Right ventricle myocardium inferior (tissue), 1 donor: Measurements from ENCODE around the gene FUT4. TPM values are rescaled to one million over a fixed set of nuclear protein-coding genes. Genes with fewer than 3 reads are reported as not detected.
"Not testable (repeated sequence)": the region's sequence is repeated elsewhere in the genome, so short reads cannot be mapped to it uniquely, and the experiment has no call there.

Experiments
- ATAC-seq: fragments of 200-7000 bp; cut with Tn5 transposase; one replicate; pipeline ENCODE4 v1.9.1; 2020; ENCODE audit warnings: mild to moderate bottlenecking, moderate library complexity
- DNase-seq: peaks from one replicate; pipeline ENCODE4 v3.0.0; 2021; ENCODE audit errors: missing footprints
- intact Hi-C: fragments of 100-400 bp; cut with DNase I; formaldehyde crosslinking; loops from one replicate; pipeline ENCODE4 v1.11.0; 2022
- total RNA-seq: library from RNA; stranded (reverse); fragmentation: NEBNext Ultra II Directional; extraction: Animal tissue kit (Norgen Biotek cat#: 25700); gene quantifications from one replicate; pipeline ENCODE4 v1.2.1, GENCODE V29; 2021
- donor health status: DM: no; HTN: yes; CAD: no; lungs with severe emphysema.

Gene FUT4
- total RNA-seq, 1 donor from 2014 or later, result 1.3 TPM

GRCh38 chr11:94558468-94558867, 14.7 kb downstream of the FUT4 start:
- ATAC-seq, result no peak
- no peak for DNase-seq
- intact Hi-C loops, result no loop called here

GRCh38 chr11:94558932-94559331, 15.2 kb downstream of the FUT4 start:
- no peak for DNase-seq
- intact Hi-C loops, result no loop called here
- ATAC-seq, result no peak

GRCh38 chr11:94559361-94559760, 15.6 kb downstream of the FUT4 start:
- DNase-seq, result no peak
- ATAC-seq, result no peak
- intact Hi-C loops, result no loop called here

- DNase-seq (no peak), ATAC-seq (no peak)
- intact Hi-C loops, result no loop called here
Measured at GRCh38 chr11:94560834-94561233, 17.1 kb downstream of the FUT4 start.

- ATAC-seq, result peak; percentile 90
- DNase-seq, result no peak
- intact Hi-C loops, result loop anchor here (2.0 kb wide), 1 partner anchor 45 kb away; no protein-coding TSS in a partner anchor
Measured at GRCh38 chr11:94563176-94563847, 19.6 kb downstream of the FUT4 start.

- DNase-seq, result no peak
- no peak for ATAC-seq
- intact Hi-C loops, result loop anchor here (2.0 kb wide), 1 partner anchor 45 kb away; no protein-coding TSS in a partner anchor
Measured at GRCh38 chr11:94563848-94564467, 20.2 kb downstream of the FUT4 start.

GRCh38 chr11:94567181-94567670, 23.5 kb downstream of the FUT4 start, which contains the start of gene PIWIL4:
TSS of gene PIWIL4 (plus strand) at chr11:94567368. CDS start at chr11:94567519, 151 bp downstream.
- intact Hi-C loops, result no loop called here
- ATAC-seq (no peak), DNase-seq (no peak)

GRCh38 chr11:94568200-94568599, 24.5 kb downstream of the FUT4 start:
- DNase-seq (no peak), ATAC-seq (no peak)
- intact Hi-C loops, result no loop called here

- intact Hi-C loops, result no loop called here
- no peak for DNase-seq
- ATAC-seq, result no peak
Measured at GRCh38 chr11:94568717-94569116, 25.0 kb downstream of the FUT4 start.

GRCh38 chr11:94572975-94573374, 29.3 kb downstream of the FUT4 start:
- intact Hi-C loops, result not testable (repeated sequence)

GRCh38 chr11:94574193-94574961, 30.7 kb downstream of the FUT4 start:
- ATAC-seq (no peak), DNase-seq (no peak)
- intact Hi-C loops, result no loop called here

More at GRCh38 chr11:94572975-94573374, 29.3 kb downstream of the FUT4 start:
- ATAC-seq, DNase-seq: not testable (repeated sequence)

GRCh38 chr11:94576306-94576705, 32.6 kb downstream of the FUT4 start:
- DNase-seq (no peak), ATAC-seq (no peak)
- intact Hi-C loops, result no loop called here

GRCh38 chr11:94577841-94578240, 34.1 kb downstream of the FUT4 start:
- DNase-seq, result no peak
- intact Hi-C loops, result no loop called here
- ATAC-seq, result no peak

GRCh38 chr11:94581926-94582325, 38.2 kb downstream of the FUT4 start:
- DNase-seq (no peak), ATAC-seq (no peak)
- intact Hi-C loops, result no loop called here

GRCh38 chr11:94583213-94583865, 39.6 kb downstream of the FUT4 start:
- intact Hi-C loops, result no loop called here
- DNase-seq (no peak), ATAC-seq (no peak)

- DNase-seq (no peak), ATAC-seq (no peak)
- intact Hi-C loops, result no loop called here
Measured at GRCh38 chr11:94583866-94584500, 40.3 kb downstream of the FUT4 start.

- ATAC-seq (no peak), DNase-seq (no peak)
- intact Hi-C loops, result no loop called here
Measured at GRCh38 chr11:94584978-94585377, 41.3 kb downstream of the FUT4 start.

GRCh38 chr11:94585399-94585798, 41.7 kb downstream of the FUT4 start:
- DNase-seq (no peak), ATAC-seq (no peak)
- intact Hi-C loops, result no loop called here

GRCh38 chr11:94586546-94586945, 42.8 kb downstream of the FUT4 start:
- ATAC-seq (no peak), DNase-seq (no peak)
- intact Hi-C loops, result no loop called here
